HCT116 (cell line): Measurements from ENCODE around the gene CHRND. TPM values are rescaled to one million over a fixed set of nuclear protein-coding genes. Genes with fewer than 3 reads are reported as not detected.

ENCODE experiments used
- ATAC-seq: fragments of 200-7000 bp; cut with Tn5 transposase; 2 replicates; pipeline ENCODE4 v1.9.1; 2020; ENCODE audit warnings: mild to moderate bottlenecking, moderate library complexity
- BruUV-seq: library from RNA; stranded (reverse); fragments of 400-500 nt; replicated peaks from 2 replicates; lab custom pipeline; 2021; lab: Mats Ljungman, UMichigan
- CTCF ChIA-PET: fragments of 300-600 bp; sonication (Branson Sonifier 250); formaldehyde crosslinking; loops from one replicate; lab custom pipeline; 2021; ENCODE audit warnings: antibody characterized with exemption; lab: Charles Lee
- POLR2A ChIA-PET: fragments of 300-600, 350-600 bp; sonication (Branson Sonifier 250); formaldehyde crosslinking; loops from one replicate; lab custom pipeline; 2021; ENCODE audit warnings: antibody characterized with exemption; lab: Charles Lee
- RAD21 ChIA-PET, 2 experiments: fragments of 300-600 bp; sonication (Branson Sonifier 250); formaldehyde crosslinking; loops; one replicate each; lab custom pipeline; 2023; ENCODE audit warnings: low total read pairs in 2 of 2; ENCODE audit not compliant: uncharacterized antibody in 2 of 2, unreplicated experiment in 2 of 2, low non-redundant PET in 1 of 2; lab: Charles Lee
- DNase-seq: peaks from one replicate; pipeline ENCODE4 v3.0.0-alpha.2; 2010; ENCODE audit warnings: low read depth, low spot score
- H2AFZ ChIP-seq: fragments of 200-600 bp; shearing (Covaris generic), sonication (generic); 2 replicates; pipeline ENCODE4 v1.6.1; 2017; ENCODE audit warnings: low read depth, mixed run types, mixed read lengths, antibody characterized with exemption, low read length; ENCODE audit not compliant: poor library complexity, severe bottlenecking
- H3K27ac ChIP-seq: 2 replicates; pipeline ENCODE4 v1.5.1; 2012; ENCODE audit warnings: low read depth, low read length
- H3K27me3 ChIP-seq: fragments of 200-600 bp; sonication (generic); 2 replicates; pipeline ENCODE4 v1.6.1; 2016; ENCODE audit warnings: mixed run types, low read length, mixed read lengths; ENCODE audit not compliant: insufficient read depth
- H3K36me3 ChIP-seq, 2 experiments: fragments of 200-500 bp in 1 of 2; fragments of 200-600 bp in 1 of 2; sonication (Bioruptor generic) in 1 of 2; sonication (generic) in 1 of 2; 2 replicates each; pipeline versions ENCODE4 v1.5.1 to v1.6.1; 2014 to 2016; ENCODE audit warnings: low read length in 2 of 2, inconsistent platforms in 1 of 2, mixed read lengths in 1 of 2, mixed run types in 1 of 2; ENCODE audit not compliant: insufficient read depth in 2 of 2, control insufficient read depth in 1 of 2
- H3K4me1 ChIP-seq, 2 experiments: fragments of 200-600 bp in 1 of 2; sonication (generic) in 1 of 2; 2 replicates each; pipeline versions ENCODE4 v1.5.1 to v1.6.1; 2012 to 2017; ENCODE audit warnings: low read length in 2 of 2, inconsistent platforms in 1 of 2, mild to moderate bottlenecking in 1 of 2, mixed read lengths in 1 of 2, mixed run types in 1 of 2, moderate library complexity in 1 of 2; ENCODE audit not compliant: insufficient read depth in 2 of 2, control insufficient read depth in 1 of 2
- H3K4me2 ChIP-seq: fragments of 200-600 bp; sonication (generic); 2 replicates; pipeline ENCODE4 v1.6.1; 2017; ENCODE audit warnings: mixed run types, low read length, mixed read lengths
- H3K4me3 ChIP-seq, 2 experiments: fragments of 200-600 bp in 1 of 2; sonication (generic) in 1 of 2; replicated peaks in 1 of 2; 2 replicates each; pipeline ENCODE4 v1.5.1; 2011 to 2016; ENCODE audit warnings: low read length in 2 of 2, control low read depth in 1 of 2, low read depth in 1 of 2, mild to moderate bottlenecking in 1 of 2, mixed read lengths in 1 of 2, mixed run types in 1 of 2
- H3K79me2 ChIP-seq: fragments of 200-600 bp; sonication (generic); 2 replicates; pipeline ENCODE4 v1.6.1; 2017; ENCODE audit warnings: mild to moderate bottlenecking, mixed run types, low read length, moderate library complexity, mixed read lengths; ENCODE audit not compliant: insufficient read depth
- H3K9ac ChIP-seq: fragments of 200-600 bp; sonication (generic); 2 replicates; pipeline ENCODE4 v1.6.1; 2016; ENCODE audit warnings: low read length, mixed read lengths
- H3K9me2 ChIP-seq: fragments of 200-600 bp; sonication (generic), shearing (Covaris generic); 2 replicates; pipeline ENCODE4 v1.6.1; 2017; ENCODE audit warnings: mixed run types, mild to moderate bottlenecking, moderate library complexity; ENCODE audit not compliant: insufficient read depth
- H3K9me3 ChIP-seq, 2 experiments: fragments of 200-500 bp in 1 of 2; fragments of 200-600 bp in 1 of 2; sonication (Bioruptor generic) in 1 of 2; sonication (generic) in 1 of 2; 2 replicates each; pipeline ENCODE4 v1.6.1; 2014 to 2017; ENCODE audit warnings: low read length in 2 of 2, mixed read lengths in 2 of 2, inconsistent platforms in 1 of 2, low read depth in 1 of 2, mild to moderate bottlenecking in 1 of 2, mixed run types in 1 of 2, moderate library complexity in 1 of 2; ENCODE audit not compliant: control insufficient read depth in 1 of 2, insufficient read depth in 1 of 2
- H4K20me1 ChIP-seq: fragments of 200-600 bp; sonication (generic), shearing (Covaris generic); 2 replicates; pipeline ENCODE4 v1.6.1; 2017; ENCODE audit warnings: mixed run types, mild to moderate bottlenecking, moderate library complexity; ENCODE audit not compliant: insufficient read depth
- ATF3 ChIP-seq: IDR thresholded peaks from 2 replicates; pipeline ENCODE4 v1.6.1; 2012
- CBX3 ChIP-seq: IDR thresholded peaks from 2 replicates; pipeline ENCODE4 v1.6.1; 2012; ENCODE audit warnings: low read depth
- CEBPB ChIP-seq: IDR thresholded peaks from 2 replicates; pipeline ENCODE4 v1.6.1; 2012; ENCODE audit warnings: low read depth
- EGR1 ChIP-seq: IDR thresholded peaks from 2 replicates; pipeline ENCODE4 v1.6.1; 2012; ENCODE audit warnings: low read depth
- ELF1 ChIP-seq: IDR thresholded peaks from 2 replicates; pipeline ENCODE4 v1.6.1; 2012; ENCODE audit warnings: low read depth, borderline replicate concordance
- EZH2 ChIP-seq: fragments of 200-600 bp; sonication (generic); IDR thresholded peaks from 2 replicates; pipeline ENCODE4 v1.6.1; 2017; ENCODE audit warnings: antibody characterized with exemption, mixed run types
- FOSL1 ChIP-seq: IDR thresholded peaks from 2 replicates; pipeline ENCODE4 v1.6.1; 2012; ENCODE audit warnings: low read depth
- MAX ChIP-seq: IDR thresholded peaks from 2 replicates; pipeline ENCODE4 v1.6.1; 2012
- REST ChIP-seq: IDR thresholded peaks from 2 replicates; pipeline ENCODE4 v1.6.1; 2012; ENCODE audit warnings: low read depth
- SRF ChIP-seq: IDR thresholded peaks from 2 replicates; pipeline ENCODE4 v1.6.1; 2012; ENCODE audit warnings: low read depth
- TCF7L2 ChIP-seq: IDR thresholded peaks from 2 replicates; pipeline ENCODE4 v1.7.0; 2011; ENCODE audit warnings: borderline replicate concordance, inconsistent platforms; ENCODE audit not compliant: insufficient read depth, insufficient read length; ENCODE audit errors: extremely low read depth
- YY1 ChIP-seq: IDR thresholded peaks from 2 replicates; pipeline ENCODE4 v1.6.1; 2011; ENCODE audit warnings: low read length, low read depth, moderate library complexity, mild to moderate bottlenecking; ENCODE audit not compliant: insufficient replicate concordance; ENCODE audit errors: extremely low read depth
- ZNF274 ChIP-seq: fragments of 200-500 bp; sonication (Bioruptor generic); IDR thresholded peaks from 2 replicates; pipeline ENCODE4 v1.6.1; 2014; ENCODE audit warnings: mild to moderate bottlenecking, low read depth, low read length, inconsistent platforms
- intact Hi-C: fragments of 100-400 bp; cut with micrococcal nuclease; formaldehyde crosslinking; loops from 2 replicates; pipeline ENCODE4 v1.10.0; 2022
- total RNA-seq: library from RNA; stranded (reverse); gene quantifications from one replicate; pipeline ENCODE4 v1.2.1, GENCODE V29; 2021; ENCODE audit not compliant: unreplicated experiment

The CHRND gene
- total RNA-seq, 1 experiment from 2014 or later = not detected

GRCh38 chr2:232574674-232575403 is 48.9 kb downstream of the CHRND start:
- no peak for DNase-seq
- Histone ChIP-seq H3K27me3 (no peaks in the 10 kb centered on the region), H3K4me1 (peaks cover 0 to 3% of the 10 kb centered on the region in 2 experiments; a peak in 2 of 4 replicates), H3K9me3 (no peaks in the 10 kb centered on the region), H3K9me2 (no peaks in the 10 kb centered on the region), H3K4me2 (no peak overlapping the region), H4K20me1 (no peaks in the 10 kb centered on the region), H2AFZ (no peak overlapping the region), H3K9ac (no peak overlapping the region), H3K36me3 (peaks cover 4 to 6% of the 10 kb centered on the region in 2 experiments; a peak in 2 of 4 replicates), H3K79me2 (no peaks in the 10 kb centered on the region), H3K27ac (no peak overlapping the region), H3K4me3 (no peak overlapping the region)
- no peak for ATAC-seq
- ChIA-PET RAD21 (no interaction called here), CTCF (no interaction called here), POLR2A (no interaction called here)
- BruUV-seq = no TSS peak
- TF ChIP-seq ATF3 (no peak), REST (no peak)
- intact Hi-C loops = no loop called here

- Histone ChIP-seq H3K9me2 (no peaks in the 10 kb centered on the region), H3K4me1 (peaks cover 0 to 3% of the 10 kb centered on the region in 2 experiments; a peak in 2 of 4 replicates), H3K4me2 (no peak overlapping the region), H3K79me2 (no peaks in the 10 kb centered on the region), H3K4me3 (no peak overlapping the region), H2AFZ (no peak overlapping the region), H4K20me1 (no peaks in the 10 kb centered on the region), H3K9ac (no peak overlapping the region), H3K27ac (no peak overlapping the region), H3K36me3 (peaks cover under 1 to 2% of the 10 kb centered on the region in 2 experiments; a peak in 1 of 4 replicates), H3K27me3 (no peaks in the 10 kb centered on the region), H3K9me3 (no peaks in the 10 kb centered on the region)
- no peak for ATAC-seq
- RAD21 ChIA-PET = no interaction called here
- no TSS peak for BruUV-seq
- intact Hi-C loops = no loop called here
- CTCF ChIA-PET = no interaction called here
- no peak for DNase-seq
- POLR2A ChIA-PET = no interaction called here
- TF ChIP-seq ATF3 = no peak
- no peak for TF ChIP-seq YY1
- TF ChIP-seq MAX = no peak
- TF ChIP-seq CEBPB = no peak
- TF ChIP-seq FOSL1 = no peak
- TF ChIP-seq SRF = no peak
- no peak for TF ChIP-seq TCF7L2
- TF ChIP-seq EGR1 = no peak
- no peak for TF ChIP-seq ZNF274
- TF ChIP-seq ELF1 = no peak
- TF ChIP-seq EZH2 = no peak
- no peak for TF ChIP-seq CBX3
Observed at GRCh38 chr2:232575404-232575746, 49.4 kb downstream of the CHRND start.
